ENCODE data around the gene MFN2. TPM values are rescaled to one million over a fixed set of nuclear protein-coding genes. Genes with fewer than 3 reads are reported as not detected.
A peak's percentile ranks its signal among the peaks of the same experiment; 100 is the strongest.
"Not testable (repeated sequence)": the region's sequence is repeated elsewhere in the genome, so short reads cannot be mapped to it uniquely, and the experiment has no call there.

Gene MFN2
- total RNA-seq, 4 donors from 2014 or later: 72.1 to 92.8 (median 75.6) TPM

DNA sequence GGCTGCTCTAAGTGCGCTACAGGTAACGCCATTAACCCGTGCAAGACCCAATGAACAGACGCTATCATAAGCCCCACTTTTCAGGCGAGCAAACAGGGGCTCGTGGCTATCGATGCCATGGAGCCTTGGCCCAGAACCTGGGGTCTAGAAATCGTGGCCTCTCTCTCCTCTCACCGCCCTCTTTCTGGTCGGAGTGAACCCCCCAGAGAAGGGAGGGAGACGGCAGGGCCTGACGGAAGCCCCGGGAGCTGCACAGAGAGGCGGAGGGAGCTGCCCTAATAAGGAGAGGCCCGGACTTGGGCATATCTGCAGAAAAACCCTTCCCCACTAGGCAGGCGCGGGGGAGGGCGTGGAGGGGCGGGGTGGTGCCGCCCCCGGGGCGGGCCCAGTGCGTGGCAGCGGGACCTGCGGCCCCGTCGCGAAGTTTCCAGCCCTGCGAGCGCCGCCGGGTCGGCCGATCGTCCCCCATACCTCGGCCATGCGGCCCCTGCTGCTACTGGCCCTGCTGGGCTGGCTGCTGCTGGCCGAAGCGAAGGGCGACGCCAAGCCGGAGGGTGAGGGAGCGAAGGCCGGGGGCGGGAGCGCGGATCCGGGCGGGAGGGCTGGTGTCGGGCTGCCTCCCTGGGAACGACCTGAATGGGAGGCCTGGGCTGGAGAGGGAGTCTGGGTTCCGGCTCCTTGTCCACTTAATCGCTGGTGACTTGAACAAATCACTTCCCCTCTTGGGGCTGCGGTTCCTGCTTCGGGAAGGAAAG is 45.8 kb upstream of the MFN2 start, which contains the start of gene PLOD1:
Gene PLOD1, plus strand, starts transcription at position 416 of the 755 bp plus-strand sequence. Its CDS starts 63 bp downstream, at position 479.
- 1% methylated on average over 33 of the region's 55 CpGs; no CpG with 5 or more reads in 1 of the 2 donors for WGBS, 2 donors (ENCODE audit: low coverage in 1 of 2)
- H3K4me3 ChIP-seq: peak within 1 kb of the TSS; percentile 35 to 79 (median 61)
- peak within 1 kb of the TSS; percentile 85 to 92 (median 86) for H3K27ac ChIP-seq
- in situ Hi-C loops (cut with MboI; ENCODE audit: low pct_ligation_motif_present in 1 of 4, low pct_unique_long_range_greater_than_20kb in 1 of 4, low sequenced_read_pairs in 3 of 4): no loop called here
- intact Hi-C loops (cut with DNase I; ENCODE audit: low total_unique reads): no loop called here
- H3K27me3 ChIP-seq: no peaks in the 10 kb centered on the region
- H3K36me3 ChIP-seq: no peaks in the 10 kb centered on the region
- TF ChIP-seq POLR2AphosphoS5 (IDR thresholded peaks at IDR 0.05): peak; percentile 57 to 78 (median 72)
- peak; percentile 47 for TF ChIP-seq POLR2A (IDR thresholded peaks at IDR 0.05)
- TF ChIP-seq, protein P1, sequence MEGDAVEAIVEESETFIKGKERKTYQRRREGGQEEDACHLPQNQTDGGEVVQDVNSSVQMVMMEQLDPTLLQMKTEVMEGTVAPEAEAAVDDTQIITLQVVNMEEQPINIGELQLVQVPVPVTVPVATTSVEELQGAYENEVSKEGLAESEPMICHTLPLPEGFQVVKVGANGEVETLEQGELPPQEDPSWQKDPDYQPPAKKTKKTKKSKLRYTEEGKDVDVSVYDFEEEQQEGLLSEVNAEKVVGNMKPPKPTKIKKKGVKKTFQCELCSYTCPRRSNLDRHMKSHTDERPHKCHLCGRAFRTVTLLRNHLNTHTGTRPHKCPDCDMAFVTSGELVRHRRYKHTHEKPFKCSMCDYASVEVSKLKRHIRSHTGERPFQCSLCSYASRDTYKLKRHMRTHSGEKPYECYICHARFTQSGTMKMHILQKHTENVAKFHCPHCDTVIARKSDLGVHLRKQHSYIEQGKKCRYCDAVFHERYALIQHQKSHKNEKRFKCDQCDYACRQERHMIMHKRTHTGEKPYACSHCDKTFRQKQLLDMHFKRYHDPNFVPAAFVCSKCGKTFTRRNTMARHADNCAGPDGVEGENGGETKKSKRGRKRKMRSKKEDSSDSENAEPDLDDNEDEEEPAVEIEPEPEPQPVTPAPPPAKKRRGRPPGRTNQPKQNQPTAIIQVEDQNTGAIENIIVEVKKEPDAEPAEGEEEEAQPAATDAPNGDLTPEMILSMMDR (IDR thresholded peaks at IDR 0.05): no peak
- TF ChIP-seq EP300 (IDR thresholded peaks at IDR 0.05; ENCODE audit: low read depth): no peak
- peaks cover 9 to 40% (median 34%) of the 10 kb centered on the region in 4 donors for H3K4me1 ChIP-seq
- H3K9me3 ChIP-seq: no peaks in the 10 kb centered on the region
- peak; percentile 92 for DNase-seq

DNA sequence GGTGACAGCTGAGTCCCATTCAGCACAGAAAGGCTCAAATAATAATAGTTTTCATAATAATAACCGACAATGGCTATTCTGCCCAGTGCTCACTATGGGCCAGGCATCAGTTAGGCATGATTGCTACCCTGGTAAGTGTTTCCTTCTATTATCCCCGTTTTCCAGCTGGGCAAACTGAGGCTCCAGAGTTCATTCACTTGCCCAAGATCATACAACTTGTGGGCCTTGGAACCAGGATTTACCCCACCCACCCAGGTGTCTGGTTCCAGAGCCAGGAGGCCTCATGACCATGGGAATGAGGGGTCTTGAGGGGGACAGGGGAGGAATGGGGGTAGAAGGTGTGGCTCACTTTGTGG is 45.2 kb upstream of the MFN2 start:
- H3K4me1 ChIP-seq: peaks cover 3 to 36% (median 29%) of the 10 kb centered on the region in 4 donors
- intact Hi-C loops (cut with DNase I; ENCODE audit: low total_unique reads): no loop called here
- H3K27me3 ChIP-seq: no peaks in the 10 kb centered on the region
- H3K9me3 ChIP-seq: no peaks in the 10 kb centered on the region
- in situ Hi-C loops (cut with MboI; ENCODE audit: low pct_ligation_motif_present in 1 of 4, low pct_unique_long_range_greater_than_20kb in 1 of 4, low sequenced_read_pairs in 3 of 4): no loop called here
- no peaks in the 10 kb centered on the region for H3K36me3 ChIP-seq
- TF ChIP-seq, protein P1 (IDR thresholded peaks at IDR 0.05): no peak
- no peak for TF ChIP-seq POLR2AphosphoS5 (IDR thresholded peaks at IDR 0.05)
- no peak for TF ChIP-seq EP300 (IDR thresholded peaks at IDR 0.05; ENCODE audit: low read depth)
- no peak for TF ChIP-seq POLR2A (IDR thresholded peaks at IDR 0.05)
- WGBS, 2 donors (ENCODE audit: low coverage in 1 of 2): 0 to 8% methylated on average over 2 of the region's 2 CpGs
- DNase-seq: no peak
- peak overlapping the region; percentile 35 to 79 (median 61) for H3K4me3 ChIP-seq
- peak overlapping the region; percentile 85 to 92 (median 86) for H3K27ac ChIP-seq

DNA sequence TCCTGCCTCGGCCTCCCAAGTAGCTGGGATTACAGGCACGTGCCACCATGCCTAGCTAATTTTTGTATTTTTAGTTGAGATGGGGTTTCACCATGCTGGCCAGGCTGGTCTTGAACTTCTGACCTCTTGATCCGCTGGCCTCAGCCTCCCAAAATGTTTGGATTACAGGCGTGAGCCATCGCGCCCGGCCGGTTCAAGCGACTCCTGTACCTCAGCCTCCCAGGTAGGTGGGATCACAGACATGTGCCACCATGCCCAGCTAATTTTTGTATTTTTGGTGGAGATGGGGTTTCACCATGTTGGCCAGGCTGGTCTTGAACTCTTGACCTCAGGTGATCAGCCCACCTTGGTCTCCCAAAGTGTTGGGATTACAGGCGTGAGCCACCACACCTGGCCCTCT is 44.5 kb upstream of the MFN2 start:
- intact Hi-C loops (cut with DNase I; ENCODE audit: low total_unique reads); H3K36me3 ChIP-seq; DNase-seq; H3K27me3 ChIP-seq; H3K9me3 ChIP-seq; in situ Hi-C loops (cut with MboI; ENCODE audit: low pct_ligation_motif_present in 1 of 4, low pct_unique_long_range_greater_than_20kb in 1 of 4, low sequenced_read_pairs in 3 of 4): not testable (repeated sequence)
- H3K4me1 ChIP-seq: peaks cover 0 to 32% (median 28%) of the 10 kb centered on the region in 4 donors
- peak overlapping the region in 1 of 4 donors; percentile 92 for H3K27ac ChIP-seq
- peak overlapping the region in 1 of 4 donors; percentile 79 for H3K4me3 ChIP-seq
- whole genome bisulfite sequencing, 2 donors (ENCODE audit: low coverage in 1 of 2): 89% methylated on average over 10 of the region's 10 CpGs; no CpG with 5 or more reads in 1 of the 2 donors

DNA sequence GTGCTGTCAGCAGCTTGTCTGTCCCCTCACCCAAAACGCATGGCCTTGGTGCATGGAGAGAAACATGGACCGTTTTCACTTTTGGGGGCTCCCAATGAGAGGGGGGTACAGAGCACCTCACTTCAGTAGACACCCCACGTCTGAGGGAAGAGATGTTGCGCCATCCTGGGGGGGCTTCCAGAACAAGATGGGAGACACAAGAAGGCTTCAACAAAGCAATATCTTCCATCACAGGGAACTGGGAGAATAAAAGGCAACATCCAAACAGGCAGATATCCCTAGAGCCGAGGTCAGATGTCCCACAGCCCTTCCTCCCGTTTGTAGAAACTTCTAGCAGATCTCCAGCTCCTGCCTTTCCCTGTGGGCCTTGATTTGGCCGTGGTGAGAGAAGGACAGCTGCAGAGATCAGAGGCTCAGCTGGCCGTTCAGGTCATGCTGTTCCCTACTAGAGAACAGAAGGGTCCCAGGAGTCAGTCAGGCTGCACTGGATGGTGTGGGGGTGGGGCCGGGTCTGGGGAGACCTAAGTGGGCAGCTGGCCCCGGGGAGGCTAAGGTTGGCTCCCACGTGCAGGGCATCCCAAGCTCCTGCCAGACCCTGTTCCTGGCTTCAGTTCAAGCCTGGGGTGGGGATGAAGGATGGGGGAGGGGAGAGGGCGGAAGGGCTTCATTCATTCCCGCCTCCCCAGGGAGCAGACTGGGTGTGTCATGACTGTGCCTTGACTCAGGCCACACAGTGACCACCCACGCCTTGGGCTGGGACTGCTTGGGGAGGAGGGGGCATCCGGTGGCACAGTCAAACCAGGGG is 41.3 kb upstream of the MFN2 start:
- no peak for DNase-seq
- TF ChIP-seq POLR2AphosphoS5 (IDR thresholded peaks at IDR 0.05): no peak
- no peak for TF ChIP-seq EP300 (IDR thresholded peaks at IDR 0.05; ENCODE audit: low read depth)
- TF ChIP-seq, protein P1 (IDR thresholded peaks at IDR 0.05): no peak
- no peak for TF ChIP-seq POLR2A (IDR thresholded peaks at IDR 0.05)
- intact Hi-C loops (cut with DNase I; ENCODE audit: low total_unique reads): no loop called here
- no peaks in the 10 kb centered on the region for H3K9me3 ChIP-seq
- in situ Hi-C loops (cut with MboI; ENCODE audit: low pct_ligation_motif_present in 1 of 4, low pct_unique_long_range_greater_than_20kb in 1 of 4, low sequenced_read_pairs in 3 of 4): no loop called here
- no peak overlapping the region for H3K4me3 ChIP-seq
- 72 to 100% methylated on average over 1 to 15 of the region's 15 CpGs for WGBS, 2 donors (ENCODE audit: low coverage in 1 of 2)
- H3K27ac ChIP-seq: peak overlapping the region in 1 of 4 donors; percentile 28
- no peaks in the 10 kb centered on the region for H3K27me3 ChIP-seq
- H3K4me1 ChIP-seq: peaks cover 0 to 31% (median 26%) of the 10 kb centered on the region in 4 donors
- H3K36me3 ChIP-seq: no peaks in the 10 kb centered on the region

DNA sequence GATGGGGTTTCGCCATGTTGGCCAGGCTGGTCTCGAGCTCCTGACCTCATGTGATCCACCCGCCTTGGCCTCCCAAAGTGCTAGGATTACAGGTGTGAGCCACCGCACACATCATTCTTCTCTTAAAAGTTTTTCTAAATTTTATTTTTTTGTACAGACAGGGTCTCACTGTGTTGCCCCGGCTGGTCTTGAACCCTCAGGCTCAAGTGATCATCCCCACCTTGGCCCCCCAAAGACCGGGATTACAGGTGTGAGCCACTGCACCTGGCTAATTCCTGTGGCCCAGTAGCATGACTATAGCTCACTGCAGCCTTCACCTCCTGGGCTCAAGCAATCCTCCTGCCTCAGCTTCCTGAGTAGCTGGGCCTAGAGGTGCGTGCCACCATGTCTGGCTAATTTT is 40.5 kb upstream of the MFN2 start:
- peak overlapping the region in 3 of 4 donors; percentile 5 to 39 (median 33) for H3K27ac ChIP-seq
- H3K27me3 ChIP-seq; intact Hi-C loops (cut with DNase I; ENCODE audit: low total_unique reads); H3K4me3 ChIP-seq; H3K9me3 ChIP-seq; DNase-seq; in situ Hi-C loops (cut with MboI; ENCODE audit: low pct_ligation_motif_present in 1 of 4, low pct_unique_long_range_greater_than_20kb in 1 of 4, low sequenced_read_pairs in 3 of 4); H3K36me3 ChIP-seq: not testable (repeated sequence)
- WGBS, 2 donors (ENCODE audit: low coverage in 1 of 2): 95 to 100% methylated on average over 1 to 7 of the region's 7 CpGs
- peaks cover 0 to 27% (median 22%) of the 10 kb centered on the region in 4 donors for H3K4me1 ChIP-seq

Data from transverse colon (tissue), 4 donors.